H9 (cell line): ENCODE measurements around the gene COL8A1. TPM values are rescaled to one million over a fixed set of nuclear protein-coding genes. Genes with fewer than 3 reads are reported as not detected.
A peak's percentile ranks its signal among the peaks of the same experiment; 100 is the strongest.

Experiments
- DNase-seq: peaks from one replicate; pipeline ENCODE4 v3.0.0-alpha.2; 2017
- H2AFZ ChIP-seq: one replicate; pipeline ENCODE4 v1.6.1; 2013; ENCODE audit warnings: mild to moderate bottlenecking, low read length, control low read depth, moderate library complexity
- H2AK5ac ChIP-seq: 2 replicates; pipeline ENCODE4 v1.6.1; 2013; ENCODE audit warnings: low read length, control low read depth, mixed read lengths; ENCODE audit not compliant: insufficient read length
- H2BK120ac ChIP-seq: one replicate; pipeline ENCODE4 v1.6.1; 2013; ENCODE audit warnings: low read depth, mild to moderate bottlenecking, low read length, control low read depth, inconsistent platforms; ENCODE audit not compliant: poor library complexity, severe bottlenecking
- H2BK12ac ChIP-seq: 2 replicates; pipeline ENCODE4 v1.6.1; 2013; ENCODE audit warnings: low read length, control low read depth, mixed read lengths, low read depth; ENCODE audit not compliant: insufficient read length
- H2BK15ac ChIP-seq: 2 replicates; pipeline ENCODE4 v1.6.1; 2013; ENCODE audit warnings: low read depth, low read length, control low read depth
- H2BK20ac ChIP-seq: one replicate; pipeline ENCODE4 v1.6.1; 2013; ENCODE audit warnings: low read depth, mild to moderate bottlenecking, low read length, control low read depth, inconsistent platforms; ENCODE audit not compliant: poor library complexity, severe bottlenecking
- H2BK5ac ChIP-seq: 2 replicates; pipeline ENCODE4 v1.6.1; 2013; ENCODE audit warnings: low read length, control low read depth, mixed read lengths; ENCODE audit not compliant: insufficient read length
- H3K14ac ChIP-seq: 2 replicates; pipeline ENCODE4 v1.6.1; 2013; ENCODE audit warnings: low read length, control low read depth; ENCODE audit not compliant: insufficient read depth
- H3K18ac ChIP-seq: 2 replicates; pipeline ENCODE4 v1.6.1; 2013; ENCODE audit warnings: low read depth, mild to moderate bottlenecking, mixed read lengths, low read length, control low read depth; ENCODE audit not compliant: insufficient read length
- H3K23ac ChIP-seq: 2 replicates; pipeline ENCODE4 v1.6.1; 2013; ENCODE audit warnings: low read length, control low read depth, mixed read lengths, low read depth; ENCODE audit not compliant: insufficient read length
- H3K23me2 ChIP-seq: 2 replicates; pipeline ENCODE4 v1.6.1; 2013; ENCODE audit warnings: low read depth, mild to moderate bottlenecking, mixed read lengths, low read length, control low read depth; ENCODE audit not compliant: insufficient read length, poor library complexity, severe bottlenecking
- H3K27ac ChIP-seq: 2 replicates; pipeline ENCODE4 v1.5.1; 2013; ENCODE audit warnings: low read length, control low read depth, mixed read lengths, low read depth; ENCODE audit not compliant: insufficient read length
- H3K27me3 ChIP-seq: 2 replicates; pipeline ENCODE4 v1.6.1; 2013; ENCODE audit warnings: low read length, control low read depth, inconsistent platforms; ENCODE audit not compliant: insufficient read depth
- H3K4ac ChIP-seq: 2 replicates; pipeline ENCODE4 v1.6.1; 2013; ENCODE audit warnings: low read depth, mild to moderate bottlenecking, control low read depth, inconsistent platforms, low read length, moderate library complexity
- H3K4me1 ChIP-seq: 2 replicates; pipeline ENCODE4 v1.6.1; 2013; ENCODE audit warnings: low read length, control low read depth, inconsistent platforms; ENCODE audit not compliant: insufficient read depth
- H3K4me2 ChIP-seq: 2 replicates; pipeline ENCODE4 v1.6.1; 2013; ENCODE audit warnings: low read length, control low read depth, mixed read lengths; ENCODE audit not compliant: insufficient read length, insufficient read depth
- H3K56ac ChIP-seq: 2 replicates; pipeline ENCODE4 v1.6.1; 2013; ENCODE audit warnings: low read depth, mild to moderate bottlenecking, mixed read lengths, low read length, control low read depth; ENCODE audit not compliant: insufficient read length
- H3K79me1 ChIP-seq: 2 replicates; pipeline ENCODE4 v1.6.1; 2013; ENCODE audit warnings: low read depth, mild to moderate bottlenecking, moderate library complexity, low read length, control low read depth, inconsistent platforms; ENCODE audit not compliant: insufficient read depth, poor library complexity, severe bottlenecking
- H3K79me2 ChIP-seq: 2 replicates; pipeline ENCODE4 v1.6.1; 2013; ENCODE audit warnings: low read length, control low read depth, inconsistent platforms; ENCODE audit not compliant: insufficient read depth
- H3K9ac ChIP-seq: 2 replicates; pipeline ENCODE4 v1.6.1; 2013; ENCODE audit warnings: low read length, control low read depth, mixed read lengths; ENCODE audit not compliant: insufficient read length; ENCODE audit errors: extremely low read depth
- H3K9me3 ChIP-seq: one replicate; pipeline ENCODE4 v1.6.1; 2013; ENCODE audit warnings: low read depth, low read length, inconsistent platforms; ENCODE audit not compliant: control insufficient read depth
- H3T11ph ChIP-seq: one replicate; pipeline ENCODE4 v1.6.1; 2013; ENCODE audit warnings: mild to moderate bottlenecking, low read length, control low read depth, inconsistent platforms
- H4K20me1 ChIP-seq: one replicate; pipeline ENCODE4 v1.6.1; 2013; ENCODE audit not compliant: control insufficient read depth, insufficient read length, insufficient read depth
- H4K5ac ChIP-seq: 2 replicates; pipeline ENCODE4 v1.6.1; 2013; ENCODE audit warnings: low read depth, mild to moderate bottlenecking, mixed read lengths, low read length, control low read depth; ENCODE audit not compliant: insufficient read length
- H4K8ac ChIP-seq: replicated peaks from 2 replicates; pipeline ENCODE4 v1.6.1; 2013; ENCODE audit warnings: low read length, control low read depth, mixed read lengths, low read depth; ENCODE audit not compliant: insufficient read length
- H4K91ac ChIP-seq: 2 replicates; pipeline ENCODE4 v1.6.1; 2013; ENCODE audit warnings: low read depth, mild to moderate bottlenecking, moderate library complexity, mixed read lengths, low read length, control low read depth; ENCODE audit not compliant: insufficient read length
- H3K27ac Mint-ChIP-seq, 3 experiments: 2 replicates in 2 of 3; 3 replicates in 1 of 3; pipeline ENCODE4 v1.8.0; 2020 to 2021; ENCODE audit warnings: mixed read lengths in 3 of 3, mild to moderate bottlenecking in 1 of 3, moderate library complexity in 1 of 3
- H3K27me3 Mint-ChIP-seq: 2 replicates; pipeline ENCODE4 v1.8.0; 2021; ENCODE audit warnings: low read depth, mild to moderate bottlenecking, moderate library complexity, mixed read lengths
- H3K36me3 Mint-ChIP-seq, 3 experiments: 2 replicates in 2 of 3; 3 replicates in 1 of 3; pipeline ENCODE4 v1.8.0; 2020 to 2021; ENCODE audit warnings: low read depth in 3 of 3, mixed read lengths in 3 of 3; ENCODE audit not compliant: insufficient read depth in 1 of 3
- H3K4me1 Mint-ChIP-seq, 2 experiments: 2 replicates each; pipeline ENCODE4 v1.8.0; 2020; ENCODE audit warnings: mixed read lengths in 2 of 2
- H3K4me3 Mint-ChIP-seq, 2 experiments: 2 replicates in 1 of 2; 3 replicates in 1 of 2; pipeline ENCODE4 v1.8.0; 2020 to 2021; ENCODE audit warnings: mild to moderate bottlenecking in 2 of 2, mixed read lengths in 2 of 2, moderate library complexity in 1 of 2
- H3K9me3 Mint-ChIP-seq, 2 experiments: 2 replicates in 1 of 2; 3 replicates in 1 of 2; pipeline ENCODE4 v1.8.0; 2020; ENCODE audit warnings: mild to moderate bottlenecking in 2 of 2, mixed read lengths in 2 of 2, moderate library complexity in 1 of 2
- CTCF ChIP-seq: fragments of 200-600 bp; sonication (generic); conservative IDR thresholded peaks from 3 replicates; pipeline ENCODE4 v1.8.0; 2021; ENCODE audit warnings: antibody characterized with exemption, mild to moderate bottlenecking
- whole genome bisulfite sequencing: extraction: QIAGEN DNeasy Blood & Tissue Kit; methylation state at CpG from one replicate; pipeline ENCODE4 v1.1.7; 2013; ENCODE audit warnings: missing lambda C conversion rate, low lambda C conversion rate, mixed read lengths; ENCODE audit not compliant: insufficient read length; ENCODE audit errors: extremely low coverage; 5-methylcytosine and 5-hydroxymethylcytosine counted together
- total RNA-seq: library from RNA; stranded (reverse); gene quantifications from 2 replicates; pipeline ENCODE4 v1.2.1, GENCODE V29; 2021

Gene COL8A1
- total RNA-seq, 1 experiment from 2014 or later = 0.17 TPM

GRCh38 chr3:99817437-99818240 lies 179.2 kb downstream of the COL8A1 start, which contains the start of gene CMSS1:
Gene CMSS1, plus strand, starts transcription at chr3:99817862.
- no peaks in the 10 kb centered on the region for H3K4me1 ChIP-seq
- Mint-ChIP-seq H3K27ac (peak within 1 kb of the TSS; percentile 99), H3K4me3 (peak within 1 kb of the TSS; percentile 89 to 97), H3K36me3 (peaks cover 0 to 5% (median 2%) of the 10 kb centered on the region in 3 experiments; a peak in 2 of 7 replicates), H3K9me3 (no peaks in the 10 kb centered on the region; a peak in 1 of 5 replicates), H3K4me1 (peaks cover 13 to 16% of the 10 kb centered on the region in 2 experiments), H3K27me3 (peaks cover 3% of the 10 kb centered on the region; the same call in 1 of the 2 replicates)
- WGBS = no CpG with 5 or more reads among the region's 60 CpGs
- H2BK20ac ChIP-seq = no peak within 1 kb of the TSS
- no peak within 1 kb of the TSS for H4K91ac ChIP-seq
- no peak within 1 kb of the TSS for H3K4ac ChIP-seq
- H3K56ac ChIP-seq = no peak within 1 kb of the TSS
- H2BK15ac ChIP-seq = no peak within 1 kb of the TSS
- no peak within 1 kb of the TSS for H3T11ph ChIP-seq
- H3K18ac ChIP-seq = peak within 1 kb of the TSS; percentile 87
- H2BK5ac ChIP-seq = no peak within 1 kb of the TSS
- no peak within 1 kb of the TSS for H2BK12ac ChIP-seq
- H3K9me3 ChIP-seq = no peaks in the 10 kb centered on the region
- peak; percentile 90 for DNase-seq
- no peak within 1 kb of the TSS for H2AK5ac ChIP-seq
- no peak within 1 kb of the TSS for H2BK120ac ChIP-seq
- H3K79me1 ChIP-seq = no peaks in the 10 kb centered on the region
- TF ChIP-seq CTCF = peak; percentile 11; the same call in 1 of the 3 replicates
- H3K23ac ChIP-seq = no peak within 1 kb of the TSS
- H3K27ac ChIP-seq = no peak within 1 kb of the TSS
- peaks cover 3% of the 10 kb centered on the region; the same call in 1 of the 2 replicates for H3K79me2 ChIP-seq
- H3K27me3 ChIP-seq = no peaks in the 10 kb centered on the region
- H4K5ac ChIP-seq = no peak within 1 kb of the TSS
- H3K23me2 ChIP-seq = no peaks in the 10 kb centered on the region
- H3K9ac ChIP-seq = peak within 1 kb of the TSS; percentile 77
- no peaks in the 10 kb centered on the region for H4K20me1 ChIP-seq
- no peak within 1 kb of the TSS for H4K8ac ChIP-seq
- peak within 1 kb of the TSS; percentile 89 for H3K14ac ChIP-seq
- H2AFZ ChIP-seq = peak within 1 kb of the TSS; percentile 9
- H3K4me2 ChIP-seq = peak within 1 kb of the TSS; percentile 89
